ENCODE measurements around the gene ASTN1.

DNA sequence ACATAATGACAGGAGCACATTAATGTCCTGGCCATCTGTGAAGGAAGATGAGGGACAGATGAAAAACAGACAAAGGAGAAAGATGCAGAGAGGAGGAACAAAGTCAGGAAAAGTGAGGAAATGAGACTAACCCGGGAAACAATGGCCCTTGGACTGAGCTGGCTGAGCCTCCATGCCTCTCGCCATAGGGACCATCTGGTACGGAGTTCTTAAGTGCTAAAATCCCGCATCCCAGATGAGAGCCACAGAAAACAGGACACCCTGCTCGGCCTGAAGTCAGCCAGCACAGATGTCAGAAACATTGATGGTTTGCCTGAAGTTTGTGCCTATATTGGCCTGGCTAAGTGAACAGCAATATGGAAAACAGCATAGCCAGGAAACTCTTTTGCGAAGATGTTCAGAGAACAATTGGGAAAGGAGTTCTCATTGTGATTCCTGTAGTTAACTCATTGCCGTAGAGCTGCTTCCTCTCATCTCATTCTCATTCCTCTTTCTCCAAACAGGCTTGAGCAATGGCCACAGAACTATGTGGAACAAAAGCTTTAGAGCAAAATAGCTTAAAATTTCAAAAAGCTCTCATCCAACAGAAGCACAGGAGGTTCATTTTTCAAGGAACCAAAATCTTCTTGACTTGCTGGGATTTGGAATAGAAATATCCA is 96.6 kb downstream of the ASTN1 start:
- TF ChIP-seq, protein P1, sequence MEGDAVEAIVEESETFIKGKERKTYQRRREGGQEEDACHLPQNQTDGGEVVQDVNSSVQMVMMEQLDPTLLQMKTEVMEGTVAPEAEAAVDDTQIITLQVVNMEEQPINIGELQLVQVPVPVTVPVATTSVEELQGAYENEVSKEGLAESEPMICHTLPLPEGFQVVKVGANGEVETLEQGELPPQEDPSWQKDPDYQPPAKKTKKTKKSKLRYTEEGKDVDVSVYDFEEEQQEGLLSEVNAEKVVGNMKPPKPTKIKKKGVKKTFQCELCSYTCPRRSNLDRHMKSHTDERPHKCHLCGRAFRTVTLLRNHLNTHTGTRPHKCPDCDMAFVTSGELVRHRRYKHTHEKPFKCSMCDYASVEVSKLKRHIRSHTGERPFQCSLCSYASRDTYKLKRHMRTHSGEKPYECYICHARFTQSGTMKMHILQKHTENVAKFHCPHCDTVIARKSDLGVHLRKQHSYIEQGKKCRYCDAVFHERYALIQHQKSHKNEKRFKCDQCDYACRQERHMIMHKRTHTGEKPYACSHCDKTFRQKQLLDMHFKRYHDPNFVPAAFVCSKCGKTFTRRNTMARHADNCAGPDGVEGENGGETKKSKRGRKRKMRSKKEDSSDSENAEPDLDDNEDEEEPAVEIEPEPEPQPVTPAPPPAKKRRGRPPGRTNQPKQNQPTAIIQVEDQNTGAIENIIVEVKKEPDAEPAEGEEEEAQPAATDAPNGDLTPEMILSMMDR (IDR thresholded peaks at IDR 0.05), result no peak
- TF ChIP-seq POLR2A (IDR thresholded peaks at IDR 0.05) (no peak), EP300 (IDR thresholded peaks at IDR 0.05) (no peak), POLR2AphosphoS5 (IDR thresholded peaks at IDR 0.05) (no peak)
